Suprapubic skin (tissue), 4 donors: ENCODE measurements around the gene PRR35.

ENCODE experiments used
- EP300 ChIP-seq: sonication (generic); formaldehyde crosslinking; IDR thresholded peaks from one replicate; pipeline ENCODE4 v1.6.1; 2017; ENCODE audit warnings: antibody characterized with exemption
- POLR2A ChIP-seq, 2 donors: fragments of 450-650 bp; IDR thresholded peaks; one replicate each; pipeline ENCODE4 v1.6.1; 2017; ENCODE audit warnings: antibody characterized with exemption in 2 of 2, mild to moderate bottlenecking in 2 of 2, moderate library complexity in 2 of 2
- POLR2AphosphoS5 ChIP-seq, 3 donors: sonication (generic); formaldehyde crosslinking; IDR thresholded peaks; one replicate each; pipeline ENCODE4 v1.6.1; 2017; ENCODE audit warnings: antibody characterized with exemption in 3 of 3
- TF ChIP-seq, protein P1 (sequence below), 2 donors: fragments of 200-600 bp in 1 of 2; fragments of 450-650 bp in 1 of 2; sonication (generic) in 1 of 2; IDR thresholded peaks; one replicate each; pipeline ENCODE4 v1.5.1; 2016 to 2019; ENCODE audit warnings: antibody characterized with exemption in 2 of 2, mild to moderate bottlenecking in 1 of 2, moderate library complexity in 1 of 2

DNA sequence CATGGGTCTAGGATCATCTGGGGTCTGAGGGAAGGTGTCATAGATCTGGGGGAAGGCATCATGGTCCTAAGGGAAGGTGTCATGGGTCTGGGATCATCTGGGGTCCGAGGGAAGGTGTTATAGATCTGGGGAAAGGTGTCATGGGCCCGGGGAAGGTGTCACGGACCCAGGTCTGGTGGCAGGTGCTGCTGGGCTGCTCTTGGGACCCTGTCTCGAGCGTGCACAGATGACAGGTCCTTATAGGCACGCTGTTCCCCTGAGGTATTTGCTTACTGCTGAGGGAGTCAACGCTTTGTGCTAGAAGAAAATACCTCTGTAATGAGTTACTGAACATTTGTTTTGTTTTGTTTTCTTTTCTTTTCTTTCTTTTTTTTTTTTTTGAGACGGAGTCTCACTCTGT, 31.0 kb downstream of the PRR35 start:
- TF ChIP-seq, protein P1, sequence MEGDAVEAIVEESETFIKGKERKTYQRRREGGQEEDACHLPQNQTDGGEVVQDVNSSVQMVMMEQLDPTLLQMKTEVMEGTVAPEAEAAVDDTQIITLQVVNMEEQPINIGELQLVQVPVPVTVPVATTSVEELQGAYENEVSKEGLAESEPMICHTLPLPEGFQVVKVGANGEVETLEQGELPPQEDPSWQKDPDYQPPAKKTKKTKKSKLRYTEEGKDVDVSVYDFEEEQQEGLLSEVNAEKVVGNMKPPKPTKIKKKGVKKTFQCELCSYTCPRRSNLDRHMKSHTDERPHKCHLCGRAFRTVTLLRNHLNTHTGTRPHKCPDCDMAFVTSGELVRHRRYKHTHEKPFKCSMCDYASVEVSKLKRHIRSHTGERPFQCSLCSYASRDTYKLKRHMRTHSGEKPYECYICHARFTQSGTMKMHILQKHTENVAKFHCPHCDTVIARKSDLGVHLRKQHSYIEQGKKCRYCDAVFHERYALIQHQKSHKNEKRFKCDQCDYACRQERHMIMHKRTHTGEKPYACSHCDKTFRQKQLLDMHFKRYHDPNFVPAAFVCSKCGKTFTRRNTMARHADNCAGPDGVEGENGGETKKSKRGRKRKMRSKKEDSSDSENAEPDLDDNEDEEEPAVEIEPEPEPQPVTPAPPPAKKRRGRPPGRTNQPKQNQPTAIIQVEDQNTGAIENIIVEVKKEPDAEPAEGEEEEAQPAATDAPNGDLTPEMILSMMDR (IDR thresholded peaks at IDR 0.05): no peak
- TF ChIP-seq POLR2AphosphoS5 (IDR thresholded peaks at IDR 0.05) (no peak), POLR2A (IDR thresholded peaks at IDR 0.05) (no peak), EP300 (no peak)
